ENCODE data around the gene NR5A2. TPM values are rescaled to one million over a fixed set of nuclear protein-coding genes. Genes with fewer than 3 reads are reported as not detected.
"Not testable (repeated sequence)": the region's sequence is repeated elsewhere in the genome, so short reads cannot be mapped to it uniquely, and the experiment has no call there.

The NR5A2 gene
- total RNA-seq, 3 donors from 2014 or later = 0.08 TPM; not detected in 2

- ATAC-seq = no peak
- Mint-ChIP-seq H3K27me3 (ENCODE audit: low read depth) (peaks cover 13% of the 10 kb centered on the region), H3K9me3 (no peaks in the 10 kb centered on the region)
Measured at GRCh38 chr1:200183637-200184036, 156.1 kb downstream of the NR5A2 start.

GRCh38 chr1:200184196-200184595 is 156.7 kb downstream of the NR5A2 start:
- Mint-ChIP-seq H3K27me3 (ENCODE audit: low read depth) (peaks cover 13% of the 10 kb centered on the region), H3K36me3 (ENCODE audit: insufficient read depth) (peaks cover 2% of the 10 kb centered on the region), H3K4me1 (ENCODE audit: low read depth) (peaks cover 18% of the 10 kb centered on the region), H3K4me3 (no peak overlapping the region), H3K9me3 (no peaks in the 10 kb centered on the region)
- ATAC-seq = no peak
- DNase-seq = no peak

More at GRCh38 chr1:200183637-200184036, 156.1 kb downstream of the NR5A2 start:
- H3K4me3 Mint-ChIP-seq = no peak overlapping the region
- peaks cover 2% of the 10 kb centered on the region for H3K36me3 Mint-ChIP-seq (ENCODE audit: insufficient read depth)
- DNase-seq = no peak
- H3K4me1 Mint-ChIP-seq (ENCODE audit: low read depth) = peaks cover 18% of the 10 kb centered on the region

GRCh38 chr1:200185191-200185590 is 157.7 kb downstream of the NR5A2 start:
- ATAC-seq; H3K9me3 Mint-ChIP-seq; DNase-seq; H3K4me3 Mint-ChIP-seq; H3K36me3 Mint-ChIP-seq (ENCODE audit: insufficient read depth): not testable (repeated sequence)
- peaks cover 18% of the 10 kb centered on the region for H3K4me1 Mint-ChIP-seq (ENCODE audit: low read depth)
- peaks cover 13% of the 10 kb centered on the region for H3K27me3 Mint-ChIP-seq (ENCODE audit: low read depth)

- not testable (repeated sequence) for H3K27me3 Mint-ChIP-seq (ENCODE audit: low read depth); DNase-seq; H3K9me3 Mint-ChIP-seq; H3K36me3 Mint-ChIP-seq (ENCODE audit: insufficient read depth); ATAC-seq; H3K4me3 Mint-ChIP-seq
- H3K4me1 Mint-ChIP-seq (ENCODE audit: low read depth) = peaks cover 18% of the 10 kb centered on the region
Measured at GRCh38 chr1:200187332-200187731, 159.8 kb downstream of the NR5A2 start.

GRCh38 chr1:200191993-200192392 is 164.5 kb downstream of the NR5A2 start:
- DNase-seq = no peak
- no peak for ATAC-seq
- Mint-ChIP-seq H3K36me3 (ENCODE audit: insufficient read depth) (no peaks in the 10 kb centered on the region), H3K4me1 (ENCODE audit: low read depth) (no peaks in the 10 kb centered on the region), H3K4me3 (no peak overlapping the region), H3K27me3 (ENCODE audit: low read depth) (no peaks in the 10 kb centered on the region), H3K9me3 (no peaks in the 10 kb centered on the region)

- ATAC-seq (no peak), DNase-seq (no peak)
- Mint-ChIP-seq H3K36me3 (ENCODE audit: insufficient read depth) (no peaks in the 10 kb centered on the region), H3K4me1 (ENCODE audit: low read depth) (no peaks in the 10 kb centered on the region), H3K27me3 (ENCODE audit: low read depth) (no peaks in the 10 kb centered on the region), H3K4me3 (no peak overlapping the region), H3K9me3 (no peaks in the 10 kb centered on the region)
Measured at GRCh38 chr1:200194477-200194876, 167.0 kb downstream of the NR5A2 start.

- no peak for ATAC-seq
- Mint-ChIP-seq H3K4me3 (no peak overlapping the region), H3K9me3 (no peaks in the 10 kb centered on the region), H3K27me3 (ENCODE audit: low read depth) (no peaks in the 10 kb centered on the region), H3K4me1 (ENCODE audit: low read depth) (no peaks in the 10 kb centered on the region), H3K36me3 (ENCODE audit: insufficient read depth) (no peaks in the 10 kb centered on the region)
- DNase-seq = no peak
Measured at GRCh38 chr1:200198236-200198635, 170.7 kb downstream of the NR5A2 start.

GRCh38 chr1:200205216-200205995 is 177.9 kb downstream of the NR5A2 start:
- DNase-seq (no peak), ATAC-seq (no peak)
- no peaks in the 10 kb centered on the region for H3K9me3 Mint-ChIP-seq
- no peaks in the 10 kb centered on the region for H3K27me3 Mint-ChIP-seq (ENCODE audit: low read depth)
- no peaks in the 10 kb centered on the region for H3K4me1 Mint-ChIP-seq (ENCODE audit: low read depth)
- H3K4me3 Mint-ChIP-seq = no peak overlapping the region
- H3K36me3 Mint-ChIP-seq (ENCODE audit: insufficient read depth) = no peaks in the 10 kb centered on the region

GRCh38 chr1:200206340-200206739 is 178.8 kb downstream of the NR5A2 start:
- DNase-seq (no peak), ATAC-seq (peak in 1 of 2 donors; percentile 47)
- no peaks in the 10 kb centered on the region for H3K9me3 Mint-ChIP-seq
- no peaks in the 10 kb centered on the region for H3K27me3 Mint-ChIP-seq (ENCODE audit: low read depth)
- H3K36me3 Mint-ChIP-seq (ENCODE audit: insufficient read depth) = no peaks in the 10 kb centered on the region
- no peaks in the 10 kb centered on the region for H3K4me1 Mint-ChIP-seq (ENCODE audit: low read depth)
- no peak overlapping the region for H3K4me3 Mint-ChIP-seq

- Mint-ChIP-seq H3K9me3 (no peaks in the 10 kb centered on the region), H3K4me1 (ENCODE audit: low read depth) (no peaks in the 10 kb centered on the region), H3K36me3 (ENCODE audit: insufficient read depth) (no peaks in the 10 kb centered on the region), H3K27me3 (ENCODE audit: low read depth) (no peaks in the 10 kb centered on the region), H3K4me3 (no peak overlapping the region)
- no peak for DNase-seq
- ATAC-seq = no peak
Measured at GRCh38 chr1:200206761-200207160, 179.3 kb downstream of the NR5A2 start.

- no peaks in the 10 kb centered on the region for H3K4me1 Mint-ChIP-seq (ENCODE audit: low read depth)
- ATAC-seq (peak; percentile 64 to 81), DNase-seq (no peak)
- no peaks in the 10 kb centered on the region for H3K36me3 Mint-ChIP-seq (ENCODE audit: insufficient read depth)
- no peaks in the 10 kb centered on the region for H3K27me3 Mint-ChIP-seq (ENCODE audit: low read depth)
- no peaks in the 10 kb centered on the region for H3K9me3 Mint-ChIP-seq
- H3K4me3 Mint-ChIP-seq = no peak overlapping the region
Measured at GRCh38 chr1:200207711-200208126, 180.2 kb downstream of the NR5A2 start.

- Mint-ChIP-seq H3K4me1 (ENCODE audit: low read depth) (no peaks in the 10 kb centered on the region), H3K9me3 (peaks cover 5% of the 10 kb centered on the region), H3K27me3 (ENCODE audit: low read depth) (no peaks in the 10 kb centered on the region), H3K4me3 (no peak overlapping the region), H3K36me3 (ENCODE audit: insufficient read depth) (no peaks in the 10 kb centered on the region)
- ATAC-seq (no peak), DNase-seq (no peak)
Measured at GRCh38 chr1:200211157-200211556, 183.6 kb downstream of the NR5A2 start.

- no peak for DNase-seq
- no peak overlapping the region for H3K4me3 Mint-ChIP-seq
- peaks cover 5% of the 10 kb centered on the region for H3K9me3 Mint-ChIP-seq
- H3K27me3 Mint-ChIP-seq (ENCODE audit: low read depth) = no peaks in the 10 kb centered on the region
- no peaks in the 10 kb centered on the region for H3K4me1 Mint-ChIP-seq (ENCODE audit: low read depth)
- no peaks in the 10 kb centered on the region for H3K36me3 Mint-ChIP-seq (ENCODE audit: insufficient read depth)
- no peak for ATAC-seq
Measured at GRCh38 chr1:200213392-200213791, 185.9 kb downstream of the NR5A2 start.

- Mint-ChIP-seq H3K36me3 (ENCODE audit: insufficient read depth) (no peaks in the 10 kb centered on the region), H3K9me3 (peaks cover 5% of the 10 kb centered on the region), H3K27me3 (ENCODE audit: low read depth) (peaks cover 2% of the 10 kb centered on the region), H3K4me1 (ENCODE audit: low read depth) (no peaks in the 10 kb centered on the region), H3K4me3 (no peak overlapping the region)
- ATAC-seq (no peak), DNase-seq (no peak)
Measured at GRCh38 chr1:200213921-200214320, 186.4 kb downstream of the NR5A2 start.

- DNase-seq (no peak), ATAC-seq (no peak)
- H3K4me3 Mint-ChIP-seq = no peak overlapping the region
- H3K27me3 Mint-ChIP-seq (ENCODE audit: low read depth) = peaks cover 2% of the 10 kb centered on the region
- H3K4me1 Mint-ChIP-seq (ENCODE audit: low read depth) = no peaks in the 10 kb centered on the region
- H3K9me3 Mint-ChIP-seq = peaks cover 5% of the 10 kb centered on the region
- H3K36me3 Mint-ChIP-seq (ENCODE audit: insufficient read depth) = no peaks in the 10 kb centered on the region
Measured at GRCh38 chr1:200215350-200215749, 187.8 kb downstream of the NR5A2 start.

All from activated T-cell treated with anti-CD3 and anti-CD28 coated beads, Interleukin-2, amount 50 U/mL, for 4 hours (primary cell).